DOHH2 (cell line): ENCODE data around the gene CIDEB.

Source experiments
- H3F3A ChIP-seq: fragments of 200-600 bp; sonication (generic), shearing (Covaris generic); 2 replicates; pipeline ENCODE4 v1.6.0; 2016; ENCODE audit warnings: antibody characterized with exemption, mild to moderate bottlenecking; ENCODE audit not compliant: control insufficient read depth, insufficient read depth
- H3K27ac ChIP-seq: fragments of 200-600 bp; sonication (generic); 2 replicates; pipeline ENCODE4 v1.5.1; 2014; ENCODE audit warnings: low read depth, mild to moderate bottlenecking, low read length, moderate library complexity
- H3K27me3 ChIP-seq: fragments of 200-600 bp; sonication (generic); 2 replicates; pipeline ENCODE4 v1.6.1; 2014; ENCODE audit warnings: mild to moderate bottlenecking, low read length, mixed read lengths; ENCODE audit not compliant: control insufficient read depth
- H3K36me3 ChIP-seq: fragments of 200-600 bp; sonication (generic); 2 replicates; pipeline ENCODE4 v1.6.1; 2014; ENCODE audit warnings: mild to moderate bottlenecking, low read length, moderate library complexity, mixed read lengths; ENCODE audit not compliant: control insufficient read depth
- H3K4me1 ChIP-seq: fragments of 200-600 bp; sonication (generic); 2 replicates; pipeline ENCODE4 v1.6.1; 2014; ENCODE audit warnings: mild to moderate bottlenecking, low read length, mixed read lengths; ENCODE audit not compliant: control insufficient read depth
- H3K4me2 ChIP-seq: fragments of 200-600 bp; sonication (generic); 2 replicates; pipeline ENCODE4 v1.6.0; 2014; ENCODE audit warnings: mild to moderate bottlenecking, low read length, moderate library complexity
- H3K4me3 ChIP-seq: fragments of 200-600 bp; sonication (generic); 2 replicates; pipeline ENCODE4 v1.5.1; 2014; ENCODE audit warnings: mild to moderate bottlenecking, low read length, mixed read lengths
- H3K79me2 ChIP-seq: fragments of 200-600 bp; sonication (generic); 2 replicates; pipeline ENCODE4 v1.6.1; 2014; ENCODE audit warnings: mild to moderate bottlenecking, low read length, mixed read lengths; ENCODE audit not compliant: control insufficient read depth
- H3K9me2 ChIP-seq: fragments of 200-600 bp; sonication (generic); replicated peaks from 2 replicates; pipeline ENCODE4 v1.6.1; 2014; ENCODE audit warnings: mild to moderate bottlenecking, low read length, mixed read lengths; ENCODE audit not compliant: control insufficient read depth
- H3K9me3 ChIP-seq: fragments of 200-600 bp; sonication (generic); 2 replicates; pipeline ENCODE4 v1.6.1; 2014; ENCODE audit warnings: antibody characterized with exemption, low read length, mixed read lengths; ENCODE audit not compliant: control insufficient read depth, insufficient read depth
- H4K20me1 ChIP-seq: fragments of 200-600 bp; sonication (generic); 2 replicates; pipeline ENCODE4 v1.6.0; 2014; ENCODE audit warnings: low read depth, mild to moderate bottlenecking, antibody characterized with exemption, low read length, moderate library complexity; ENCODE audit not compliant: control insufficient read depth, insufficient read depth
- EZH2phosphoT487 ChIP-seq: fragments of 200-600 bp; sonication (generic); IDR thresholded peaks from 2 replicates; pipeline ENCODE4 v1.6.1; 2017; ENCODE audit warnings: borderline replicate concordance, mild to moderate bottlenecking, antibody characterized with exemption, low read length, moderate library complexity, mixed read lengths
- TF ChIP-seq, protein P1 (sequence below): fragments of 200-600 bp; sonication (generic); IDR thresholded peaks from one replicate; pipeline ENCODE4 v1.5.1; 2014; ENCODE audit warnings: antibody characterized with exemption, mild to moderate bottlenecking, low read depth, low read length; ENCODE audit not compliant: poor library complexity, severe bottlenecking

CIDEB gene

DNA sequence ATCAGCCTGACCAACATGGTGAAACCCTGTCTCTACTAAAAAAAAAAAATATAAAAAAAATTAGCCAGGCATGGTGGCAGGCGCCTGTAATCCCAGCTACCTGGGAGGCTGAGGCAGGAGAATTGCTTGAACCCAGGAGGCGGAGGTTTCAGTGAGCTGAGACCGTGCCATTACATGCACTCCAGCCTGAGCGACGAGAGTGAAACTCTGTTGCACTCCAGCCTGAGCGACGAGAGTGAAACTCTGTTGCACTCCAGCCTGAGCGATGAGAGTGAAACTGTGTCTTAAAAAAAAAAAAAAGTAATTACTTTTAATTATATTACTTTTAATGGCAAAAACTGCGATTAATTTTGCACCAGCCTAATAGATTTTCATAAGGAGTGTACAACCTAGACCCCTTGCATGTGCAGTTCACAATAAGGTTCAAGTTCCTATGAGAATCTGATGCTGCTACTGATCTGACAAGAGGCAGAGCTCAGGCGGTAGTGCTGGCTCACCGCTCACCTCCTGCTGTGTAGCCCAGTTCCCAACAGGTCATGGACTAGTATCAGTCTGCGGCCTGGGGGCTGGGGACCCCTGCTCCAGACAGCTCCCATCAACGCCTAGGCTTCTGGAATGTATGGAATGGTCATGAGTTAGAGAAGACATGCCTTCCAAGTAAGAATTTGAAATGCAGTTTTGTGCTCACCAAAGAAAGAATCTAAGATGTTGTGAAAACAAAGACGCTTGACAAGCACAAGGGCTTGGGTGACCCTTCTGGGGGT, 13.6 kb upstream of the CIDEB start:
- Histone ChIP-seq H3K4me1 (no peaks in the 10 kb centered on the region), H3K27ac (no peak overlapping the region), H3F3A (0 out of 2 replicates have a peak, but pooled peaks cover 5% of the 10 kb centered on the region), H3K4me3 (no peak overlapping the region), H3K4me2 (no peak overlapping the region), H3K9me3 (no peaks in the 10 kb centered on the region), H3K79me2 (no peaks in the 10 kb centered on the region), H3K9me2 (no peaks in the 10 kb centered on the region), H3K27me3 (peaks cover 15% of the 10 kb centered on the region), H4K20me1 (no peaks in the 10 kb centered on the region), H3K36me3 (no peaks in the 10 kb centered on the region)
- TF ChIP-seq, protein P1, sequence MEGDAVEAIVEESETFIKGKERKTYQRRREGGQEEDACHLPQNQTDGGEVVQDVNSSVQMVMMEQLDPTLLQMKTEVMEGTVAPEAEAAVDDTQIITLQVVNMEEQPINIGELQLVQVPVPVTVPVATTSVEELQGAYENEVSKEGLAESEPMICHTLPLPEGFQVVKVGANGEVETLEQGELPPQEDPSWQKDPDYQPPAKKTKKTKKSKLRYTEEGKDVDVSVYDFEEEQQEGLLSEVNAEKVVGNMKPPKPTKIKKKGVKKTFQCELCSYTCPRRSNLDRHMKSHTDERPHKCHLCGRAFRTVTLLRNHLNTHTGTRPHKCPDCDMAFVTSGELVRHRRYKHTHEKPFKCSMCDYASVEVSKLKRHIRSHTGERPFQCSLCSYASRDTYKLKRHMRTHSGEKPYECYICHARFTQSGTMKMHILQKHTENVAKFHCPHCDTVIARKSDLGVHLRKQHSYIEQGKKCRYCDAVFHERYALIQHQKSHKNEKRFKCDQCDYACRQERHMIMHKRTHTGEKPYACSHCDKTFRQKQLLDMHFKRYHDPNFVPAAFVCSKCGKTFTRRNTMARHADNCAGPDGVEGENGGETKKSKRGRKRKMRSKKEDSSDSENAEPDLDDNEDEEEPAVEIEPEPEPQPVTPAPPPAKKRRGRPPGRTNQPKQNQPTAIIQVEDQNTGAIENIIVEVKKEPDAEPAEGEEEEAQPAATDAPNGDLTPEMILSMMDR, result no peak
- TF ChIP-seq EZH2phosphoT487, result no peak

DNA sequence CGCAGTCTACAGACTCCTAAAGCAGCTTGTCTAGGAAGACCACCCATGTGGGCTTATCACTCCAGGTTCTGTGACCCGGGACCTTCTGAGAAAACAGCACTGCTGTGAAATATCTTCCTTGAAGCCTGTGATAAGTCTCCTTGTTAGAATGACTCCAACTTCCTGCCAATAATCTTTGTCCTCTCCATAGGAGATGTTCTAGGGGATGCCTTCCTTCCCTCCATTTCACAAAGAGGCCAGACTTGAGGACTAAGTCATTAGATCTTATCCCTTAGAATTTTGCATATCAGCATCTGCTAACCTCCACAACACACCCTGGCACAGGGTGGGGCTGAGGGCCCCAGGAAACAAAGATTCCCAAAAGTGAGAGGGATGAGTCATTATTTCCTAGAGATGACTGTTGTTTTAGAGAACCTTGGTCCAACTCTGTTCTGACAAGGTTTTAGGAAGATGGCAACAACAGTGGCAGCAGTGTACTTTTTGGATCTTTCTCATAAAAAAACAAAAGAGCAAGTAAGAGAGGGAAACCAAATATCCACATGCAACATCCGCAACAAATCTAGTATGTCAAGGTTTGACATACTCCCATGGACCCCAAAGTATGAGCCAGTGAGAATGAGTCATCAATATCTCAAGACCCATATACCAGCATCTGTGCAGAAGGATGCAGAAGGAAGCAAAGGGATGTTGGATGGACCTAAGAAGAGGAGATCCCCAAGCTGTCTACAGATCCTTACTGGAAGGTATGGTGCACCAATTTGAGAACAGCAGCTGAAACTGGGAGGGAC, 9.6 kb upstream of the CIDEB start:
- H3K27me3 ChIP-seq, result peaks cover 13% of the 10 kb centered on the region
- H4K20me1 ChIP-seq, result no peaks in the 10 kb centered on the region
- no peak for TF ChIP-seq EZH2phosphoT487
- TF ChIP-seq, protein P1, result no peak
- H3K4me2 ChIP-seq, result no peak overlapping the region
- H3K9me3 ChIP-seq, result no peaks in the 10 kb centered on the region
- H3F3A ChIP-seq, result peaks cover 10% of the 10 kb centered on the region; the same call in 1 of the 2 replicates
- H3K9me2 ChIP-seq, result no peaks in the 10 kb centered on the region
- no peaks in the 10 kb centered on the region for H3K79me2 ChIP-seq
- no peak overlapping the region for H3K4me3 ChIP-seq
- H3K4me1 ChIP-seq, result peaks cover 16% of the 10 kb centered on the region
- H3K27ac ChIP-seq, result no peak overlapping the region
- H3K36me3 ChIP-seq, result peaks cover 13% of the 10 kb centered on the region

DNA sequence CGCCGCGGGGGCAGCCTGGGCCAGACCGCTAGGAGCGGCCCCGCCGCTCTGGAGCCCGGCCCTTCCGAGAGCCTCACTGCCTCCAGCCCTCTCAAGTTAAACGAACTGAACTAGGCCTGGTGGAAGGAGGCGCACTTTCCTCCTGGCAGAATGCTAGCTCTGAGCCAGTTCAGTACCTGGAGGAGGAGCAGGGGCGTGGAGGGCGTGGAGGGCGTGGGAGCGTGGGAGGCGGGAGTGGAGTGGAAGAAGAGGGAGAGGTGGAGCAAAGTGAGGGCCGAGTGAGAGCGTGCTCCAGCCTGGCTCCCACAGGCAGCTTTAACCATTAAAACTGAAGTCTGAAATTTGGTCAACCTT, 8.8 kb upstream of the CIDEB start:
- Histone ChIP-seq H3K4me2 (no peak overlapping the region), H3K36me3 (peaks cover 19% of the 10 kb centered on the region), H3F3A (peaks cover 10% of the 10 kb centered on the region; the same call in 1 of the 2 replicates), H3K27me3 (peaks cover 13% of the 10 kb centered on the region), H4K20me1 (no peaks in the 10 kb centered on the region), H3K9me2 (no peaks in the 10 kb centered on the region), H3K9me3 (no peaks in the 10 kb centered on the region), H3K4me1 (peaks cover 24% of the 10 kb centered on the region), H3K79me2 (0 out of 2 replicates have a peak, but pooled peaks cover 2% of the 10 kb centered on the region), H3K4me3 (no peak overlapping the region), H3K27ac (no peak overlapping the region)
- TF ChIP-seq, protein P1, result no peak
- TF ChIP-seq EZH2phosphoT487, result no peak
